ENCODE measurements around the gene HSP90AB1. TPM values are rescaled to one million over a fixed set of nuclear protein-coding genes. Genes with fewer than 3 reads are reported as not detected.

Gene HSP90AB1
- total RNA-seq, 1 experiment from 2014 or later, result 1,280 TPM

Other genes starting within 250 kb of the HSP90AB1 start
- gene MRPL14, start 119.6 kb upstream of the HSP90AB1 start, total RNA-seq (2014; rRNA removed), result 164 and 192 TPM in 2 replicates
- gene TMEM63B, start 119.5 kb upstream of the HSP90AB1 start, total RNA-seq (2014; rRNA removed), result 23.6 and 26.9 TPM in 2 replicates
- not detected in 2 replicates for gene CAPN11, start 88.3 kb upstream of the HSP90AB1 start, total RNA-seq (2014; rRNA removed)
- gene MYMX, start 30.2 kb upstream of the HSP90AB1 start, total RNA-seq (2014; rRNA removed), result not detected in 2 replicates
- 54.7 and 60.4 TPM in 2 replicates for gene SLC29A1, start 23.5 kb upstream of the HSP90AB1 start, total RNA-seq (2014; rRNA removed)
- 90.6 and 109 TPM in 2 replicates for gene SLC35B2, start 10.4 kb downstream of the HSP90AB1 start, total RNA-seq (2014; rRNA removed)
- 7.4 and 28.7 TPM in 2 replicates for gene NFKBIE, start 18.4 kb downstream of the HSP90AB1 start, total RNA-seq (2014; rRNA removed)
- gene TMEM151B, start 23.3 kb downstream of the HSP90AB1 start, total RNA-seq (2014; rRNA removed), result not detected in 2 replicates
- 26.2 and 30.4 TPM in 2 replicates for gene AARS2, start 66.2 kb downstream of the HSP90AB1 start, total RNA-seq (2014; rRNA removed)
- gene SPATS1, start 95.5 kb downstream of the HSP90AB1 start, total RNA-seq (2014; rRNA removed), result not detected in 2 replicates
- gene CDC5L, start 140.6 kb downstream of the HSP90AB1 start, total RNA-seq (2014; rRNA removed), result 19.7 and 23.0 TPM in 2 replicates

All from PC-3 (cell line).